ENCODE results near the gene LSAMP. TPM values are rescaled to one million over a fixed set of nuclear protein-coding genes. Genes with fewer than 3 reads are reported as not detected.

The LSAMP gene
- total and polyA plus RNA-seq, 2 donors (not counting 3 experiments of a cell fraction or from before 2014, with no cell fraction given), result not detected

DNA sequence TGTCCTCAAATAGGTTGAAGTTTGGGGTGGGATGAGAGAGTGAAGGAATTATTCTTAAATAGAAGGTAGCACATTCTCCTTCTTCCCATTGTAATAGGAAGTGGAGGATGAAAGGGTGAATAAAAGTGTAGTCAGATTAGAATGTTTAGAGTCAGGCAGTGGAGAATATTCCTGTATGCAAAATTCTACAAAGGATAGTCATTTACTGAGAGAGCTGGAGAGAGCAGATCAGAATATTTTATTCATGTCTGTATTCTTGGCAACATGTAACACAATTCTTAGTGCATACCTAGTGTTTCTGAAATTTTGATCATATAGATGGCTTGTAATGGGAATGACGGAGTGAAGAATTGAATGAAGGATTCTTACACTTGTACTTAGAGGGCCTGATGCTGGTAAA lies 139.1 kb downstream of the LSAMP start:
- no peak for FAIRE-seq
- TF ChIP-seq POLR2A (IDR thresholded peaks at IDR 0.05; ENCODE audit: low read depth, low read length) (no peak), EZH2 (IDR thresholded peaks at IDR 0.05; ENCODE audit: borderline replicate concordance, low read depth, low read length, severe bottlenecking) (no peak), FOS (IDR thresholded peaks at IDR 0.05; ENCODE audit: borderline replicate concordance, insufficient read depth, low read length) (no peak), GATA2 (IDR thresholded peaks at IDR 0.05; ENCODE audit: insufficient read depth, insufficient read length, low read depth, low read length) (no peak), POLR2AphosphoS5 (IDR thresholded peaks at IDR 0.05; ENCODE audit: insufficient read depth, low read depth, low read length) (no peak), JUN (IDR thresholded peaks at IDR 0.05; ENCODE audit: borderline replicate concordance, insufficient read depth, insufficient read length, low read depth) (no peak)
- TF ChIP-seq, protein P1, sequence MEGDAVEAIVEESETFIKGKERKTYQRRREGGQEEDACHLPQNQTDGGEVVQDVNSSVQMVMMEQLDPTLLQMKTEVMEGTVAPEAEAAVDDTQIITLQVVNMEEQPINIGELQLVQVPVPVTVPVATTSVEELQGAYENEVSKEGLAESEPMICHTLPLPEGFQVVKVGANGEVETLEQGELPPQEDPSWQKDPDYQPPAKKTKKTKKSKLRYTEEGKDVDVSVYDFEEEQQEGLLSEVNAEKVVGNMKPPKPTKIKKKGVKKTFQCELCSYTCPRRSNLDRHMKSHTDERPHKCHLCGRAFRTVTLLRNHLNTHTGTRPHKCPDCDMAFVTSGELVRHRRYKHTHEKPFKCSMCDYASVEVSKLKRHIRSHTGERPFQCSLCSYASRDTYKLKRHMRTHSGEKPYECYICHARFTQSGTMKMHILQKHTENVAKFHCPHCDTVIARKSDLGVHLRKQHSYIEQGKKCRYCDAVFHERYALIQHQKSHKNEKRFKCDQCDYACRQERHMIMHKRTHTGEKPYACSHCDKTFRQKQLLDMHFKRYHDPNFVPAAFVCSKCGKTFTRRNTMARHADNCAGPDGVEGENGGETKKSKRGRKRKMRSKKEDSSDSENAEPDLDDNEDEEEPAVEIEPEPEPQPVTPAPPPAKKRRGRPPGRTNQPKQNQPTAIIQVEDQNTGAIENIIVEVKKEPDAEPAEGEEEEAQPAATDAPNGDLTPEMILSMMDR (IDR thresholded peaks at IDR 0.05; ENCODE audit: extremely low read depth in 1 of 2, insufficient read depth in 1 of 2, low read depth in 1 of 2, low read length in 2 of 2), result no peak
- TF ChIP-seq, protein P2, sequence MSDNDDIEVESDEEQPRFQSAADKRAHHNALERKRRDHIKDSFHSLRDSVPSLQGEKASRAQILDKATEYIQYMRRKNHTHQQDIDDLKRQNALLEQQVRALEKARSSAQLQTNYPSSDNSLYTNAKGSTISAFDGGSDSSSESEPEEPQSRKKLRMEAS (IDR thresholded peaks at IDR 0.05; ENCODE audit: insufficient read depth, insufficient read length), result no peak
- Histone ChIP-seq H3K27ac (ENCODE audit: insufficient read depth, low read depth, low read length) (no peak overlapping the region), H3K36me3 (ENCODE audit: control insufficient read depth in 2 of 2, extremely low read depth in 1 of 2, insufficient read depth in 2 of 2, low read length in 2 of 2) (no peaks in the 10 kb centered on the region), H3K9me3 (replicated peaks; ENCODE audit: control insufficient read depth, insufficient read depth, low read length) (peaks cover 2% of the 10 kb centered on the region), H3K9me1 (replicated peaks; ENCODE audit: control insufficient read depth, extremely low read depth, insufficient read depth, low read length) (no peaks in the 10 kb centered on the region), H4K20me1 (replicated peaks; ENCODE audit: control insufficient read depth, extremely low read depth, insufficient read depth, low read length) (no peaks in the 10 kb centered on the region), H3K79me2 (ENCODE audit: control insufficient read depth, insufficient read depth, low read length) (no peaks in the 10 kb centered on the region), H3K4me1 (ENCODE audit: control insufficient read depth, extremely low read depth, insufficient read depth, low read length) (no peaks in the 10 kb centered on the region), H3K9ac (replicated peaks; ENCODE audit: extremely low read depth, insufficient read depth, low read length) (no peak overlapping the region), H2AFZ (ENCODE audit: low read depth, low read length) (no peak overlapping the region), H3K27me3 (ENCODE audit: control insufficient read depth in 2 of 2, insufficient read depth in 2 of 2, low read length in 2 of 2) (no peaks in the 10 kb centered on the region), H3K4me3 (replicated peaks in 1 of 3; ENCODE audit: insufficient read depth in 1 of 3, low read depth in 1 of 3, low read length in 3 of 3) (no peak overlapping the region), H3K4me2 (ENCODE audit: insufficient read depth, low read length) (no peak overlapping the region)
- CTCF ChIA-PET, result no interaction called here
- intact Hi-C loops (cut with micrococcal nuclease), result no loop called here
- no peak for DNase-seq (ENCODE audit: low read depth, low spot score)
- dilution Hi-C loops (cut with MboI; ENCODE audit: extremely low pct_ligation_motif_present, low sequenced_read_pairs), result no loop called here
- POLR2A ChIA-PET, result no interaction called here
- BruUV-seq (replicated peaks), result no TSS peak
